Testis (tissue), 3 donors: ENCODE measurements around the gene MAST4. TPM values are rescaled to one million over a fixed set of nuclear protein-coding genes. Genes with fewer than 3 reads are reported as not detected.

Source experiments
- DNase-seq: peaks from one replicate; pipeline ENCODE4 v3.0.0-alpha.2; 2019
- H3K27ac ChIP-seq, 2 donors: fragments of 200-600 bp; sonication (generic); one replicate each; pipeline ENCODE4 v1.5.1; 2019
- H3K27me3 ChIP-seq: fragments of 200-600 bp; sonication (generic); one replicate; pipeline ENCODE4 v1.5.1; 2019
- H3K36me3 ChIP-seq: fragments of 200-600 bp; sonication (generic); one replicate; pipeline ENCODE4 v1.5.1; 2017; ENCODE audit warnings: low read depth; ENCODE audit errors: missing control alignments
- H3K4me1 ChIP-seq: fragments of 200-600 bp; sonication (generic); one replicate; pipeline ENCODE4 v1.5.1; 2019
- H3K4me3 ChIP-seq, 2 donors: fragments of 200-600 bp; sonication (generic); one replicate each; pipeline ENCODE4 v1.5.1; 2017 to 2019
- H3K9me3 ChIP-seq: fragments of 200-600 bp; sonication (generic); one replicate; pipeline ENCODE4 v1.5.1; 2017
- POLR2A ChIP-seq: fragments of 450-650 bp; IDR thresholded peaks from one replicate; pipeline ENCODE4 v1.6.1; 2017; ENCODE audit warnings: antibody characterized with exemption, mild to moderate bottlenecking, moderate library complexity
- WGBS, 2 donors: methylation state at CpG; one replicate each; pipeline ENCODE4 v1.1.5; 2018; 5-methylcytosine and 5-hydroxymethylcytosine counted together
- intact Hi-C: fragments of 100-400 bp; cut with DNase I; formaldehyde crosslinking; loops from one replicate; pipeline ENCODE4 v1.15.1; 2023; ENCODE audit warnings: low total_unique reads
- polyA plus RNA-seq: library from polyadenylated mRNA; stranded (reverse); fragments of 350-450 nt; fragmentation: Illumina TruSeq; extraction: RNeasy Lipid Tissue Mini Kit (QIAGEN cat#74804); gene quantifications from one replicate; pipeline ENCODE4 v1.2.3, GENCODE V29; 2014; ENCODE audit warnings: low read depth, low replicate concordance; ENCODE audit not compliant: insufficient read depth
- total RNA-seq, 2 donors: library from RNA; depleted of rRNA; stranded (reverse); fragments of >200 nt; gene quantifications; one replicate each; pipeline ENCODE4 v1.2.3, GENCODE V29; 2016
- TF ChIP-seq, protein P1 (sequence below), 3 experiments: fragments of 450-650 bp in 2 of 3; fragments of 200-600 bp in 1 of 3; sonication (generic) in 1 of 3; IDR thresholded peaks; one replicate each; pipeline ENCODE4 v1.5.1; 2016 to 2019; ENCODE audit warnings: antibody characterized with exemption in 3 of 3, mild to moderate bottlenecking in 2 of 3, moderate library complexity in 1 of 3

Gene MAST4
- total and polyA plus RNA-seq, 3 donors from 2014 or later, result 27.2 to 56.4 (median 51.4) TPM

DNA sequence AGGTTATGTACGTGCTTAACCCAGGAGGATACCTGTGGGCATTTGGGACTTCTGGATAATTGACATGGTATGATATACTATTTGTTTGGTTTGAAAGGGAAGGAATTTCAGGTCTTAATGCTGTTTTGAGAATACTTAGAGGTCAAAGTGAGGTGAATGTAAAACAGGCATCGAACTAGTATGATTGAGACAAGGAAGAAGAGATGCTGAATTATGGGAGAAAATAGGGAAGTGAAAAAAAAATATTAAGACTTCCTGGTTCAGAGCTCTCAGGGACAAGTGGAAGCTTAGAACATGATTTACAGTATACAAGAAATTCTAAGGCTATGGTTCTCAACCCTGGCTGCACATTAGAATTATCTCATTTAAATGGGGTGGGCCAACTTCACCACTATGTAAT lies 485.1 kb downstream of the MAST4 start:
- no peak for DNase-seq
- Histone ChIP-seq H3K36me3 (no peaks in the 10 kb centered on the region), H3K27ac (no peak overlapping the region), H3K27me3 (no peaks in the 10 kb centered on the region), H3K9me3 (no peaks in the 10 kb centered on the region), H3K4me3 (no peak overlapping the region), H3K4me1 (no peaks in the 10 kb centered on the region)
- intact Hi-C loops, result no loop called here
- TF ChIP-seq, protein P1, sequence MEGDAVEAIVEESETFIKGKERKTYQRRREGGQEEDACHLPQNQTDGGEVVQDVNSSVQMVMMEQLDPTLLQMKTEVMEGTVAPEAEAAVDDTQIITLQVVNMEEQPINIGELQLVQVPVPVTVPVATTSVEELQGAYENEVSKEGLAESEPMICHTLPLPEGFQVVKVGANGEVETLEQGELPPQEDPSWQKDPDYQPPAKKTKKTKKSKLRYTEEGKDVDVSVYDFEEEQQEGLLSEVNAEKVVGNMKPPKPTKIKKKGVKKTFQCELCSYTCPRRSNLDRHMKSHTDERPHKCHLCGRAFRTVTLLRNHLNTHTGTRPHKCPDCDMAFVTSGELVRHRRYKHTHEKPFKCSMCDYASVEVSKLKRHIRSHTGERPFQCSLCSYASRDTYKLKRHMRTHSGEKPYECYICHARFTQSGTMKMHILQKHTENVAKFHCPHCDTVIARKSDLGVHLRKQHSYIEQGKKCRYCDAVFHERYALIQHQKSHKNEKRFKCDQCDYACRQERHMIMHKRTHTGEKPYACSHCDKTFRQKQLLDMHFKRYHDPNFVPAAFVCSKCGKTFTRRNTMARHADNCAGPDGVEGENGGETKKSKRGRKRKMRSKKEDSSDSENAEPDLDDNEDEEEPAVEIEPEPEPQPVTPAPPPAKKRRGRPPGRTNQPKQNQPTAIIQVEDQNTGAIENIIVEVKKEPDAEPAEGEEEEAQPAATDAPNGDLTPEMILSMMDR (IDR thresholded peaks at IDR 0.05), result no peak
- TF ChIP-seq POLR2A, result no peak
- 91 to 93% methylated on average over 2 of the region's 2 CpGs for WGBS, 2 donors

DNA sequence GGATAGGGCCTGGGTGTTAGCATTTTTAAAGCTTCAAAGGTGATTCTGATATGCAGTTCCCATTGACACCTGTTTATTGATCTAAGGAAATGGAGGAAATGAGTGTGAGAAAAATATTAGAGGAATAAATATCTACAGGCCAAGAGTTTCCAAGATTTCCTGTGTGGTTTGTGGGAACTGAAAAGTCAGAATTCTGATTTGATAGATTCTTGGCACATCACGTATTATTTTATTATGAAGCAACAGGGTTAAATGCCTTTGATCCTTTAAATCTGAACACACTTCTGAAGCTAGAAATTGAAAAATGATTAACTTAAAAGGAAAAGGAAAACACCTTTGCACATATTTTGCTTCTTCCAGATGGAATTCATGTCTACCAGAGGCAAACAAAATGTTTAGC lies 486.7 kb downstream of the MAST4 start:
- intact Hi-C loops, result no loop called here
- H3K36me3 ChIP-seq, result no peaks in the 10 kb centered on the region
- no peak overlapping the region for H3K4me3 ChIP-seq
- no peaks in the 10 kb centered on the region for H3K27me3 ChIP-seq
- no peak for DNase-seq
- no peak overlapping the region for H3K27ac ChIP-seq
- H3K4me1 ChIP-seq, result no peaks in the 10 kb centered on the region
- TF ChIP-seq POLR2A, result no peak
- TF ChIP-seq, protein P1 (IDR thresholded peaks at IDR 0.05), result no peak
- no peaks in the 10 kb centered on the region for H3K9me3 ChIP-seq
- WGBS, 2 donors, result 63 to 81% methylated on average over 1 of the region's 1 CpG

DNA sequence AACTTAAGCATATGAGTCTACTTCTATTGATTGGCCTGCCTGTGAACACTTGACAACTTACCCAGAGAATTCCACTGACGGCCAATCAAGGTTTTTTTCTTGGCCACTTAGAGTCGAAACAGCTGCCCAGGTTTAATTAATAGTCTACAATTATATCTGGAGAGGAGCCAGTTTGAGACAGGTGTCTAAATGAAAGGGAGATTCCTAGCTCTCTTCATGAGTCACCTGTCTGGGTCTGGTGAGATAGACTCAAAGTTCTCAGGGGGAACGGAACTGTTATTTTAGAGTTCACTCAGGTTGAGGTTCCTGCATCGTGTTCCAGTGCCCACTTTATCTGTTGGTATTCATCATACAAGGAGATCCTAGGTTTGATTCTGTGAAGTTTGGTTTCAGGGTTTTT lies 489.4 kb downstream of the MAST4 start:
- intact Hi-C loops, result no loop called here
- Histone ChIP-seq H3K27me3 (no peaks in the 10 kb centered on the region), H3K9me3 (no peaks in the 10 kb centered on the region), H3K27ac (no peak overlapping the region), H3K36me3 (no peaks in the 10 kb centered on the region), H3K4me3 (no peak overlapping the region), H3K4me1 (no peaks in the 10 kb centered on the region)
- no peak for DNase-seq
- WGBS, 2 donors, result 92 to 96% methylated on average over 4 of the region's 4 CpGs
- TF ChIP-seq, protein P1 (IDR thresholded peaks at IDR 0.05), result no peak
- TF ChIP-seq POLR2A, result no peak

DNA sequence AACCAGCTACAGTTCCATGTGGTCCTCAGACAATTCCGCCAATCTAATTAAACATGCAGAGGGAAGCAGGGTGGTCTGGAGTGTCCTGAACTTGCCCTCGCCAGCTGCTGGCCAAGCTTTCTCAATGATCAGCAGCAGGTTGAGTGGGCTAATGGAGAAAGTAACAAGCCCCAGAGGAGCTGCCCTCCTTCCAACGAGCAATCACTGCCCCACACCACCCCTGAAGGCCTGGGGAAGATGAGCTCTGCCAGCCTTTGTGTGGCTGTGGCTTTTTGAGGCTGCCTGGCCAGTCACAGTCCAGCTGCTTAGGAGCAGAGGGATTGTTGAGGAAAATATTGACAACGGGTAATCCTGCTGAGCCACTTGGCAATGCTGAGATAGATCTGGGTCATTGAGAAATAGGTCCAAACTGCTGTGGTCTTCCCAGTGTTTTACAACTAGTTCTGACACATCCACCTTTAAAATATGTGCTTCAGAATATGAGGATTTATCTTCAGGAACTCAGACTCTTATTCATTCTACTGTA lies 493.1 kb downstream of the MAST4 start:
- Histone ChIP-seq H3K4me3 (no peak overlapping the region), H3K4me1 (peaks cover 6% of the 10 kb centered on the region), H3K9me3 (no peaks in the 10 kb centered on the region), H3K27me3 (no peaks in the 10 kb centered on the region), H3K27ac (no peak overlapping the region), H3K36me3 (no peaks in the 10 kb centered on the region)
- intact Hi-C loops, result no loop called here
- DNase-seq, result no peak
- 76 to 85% methylated on average over 4 of the region's 4 CpGs for WGBS, 2 donors
- TF ChIP-seq, protein P1 (IDR thresholded peaks at IDR 0.05), result no peak
- TF ChIP-seq POLR2A, result no peak

DNA sequence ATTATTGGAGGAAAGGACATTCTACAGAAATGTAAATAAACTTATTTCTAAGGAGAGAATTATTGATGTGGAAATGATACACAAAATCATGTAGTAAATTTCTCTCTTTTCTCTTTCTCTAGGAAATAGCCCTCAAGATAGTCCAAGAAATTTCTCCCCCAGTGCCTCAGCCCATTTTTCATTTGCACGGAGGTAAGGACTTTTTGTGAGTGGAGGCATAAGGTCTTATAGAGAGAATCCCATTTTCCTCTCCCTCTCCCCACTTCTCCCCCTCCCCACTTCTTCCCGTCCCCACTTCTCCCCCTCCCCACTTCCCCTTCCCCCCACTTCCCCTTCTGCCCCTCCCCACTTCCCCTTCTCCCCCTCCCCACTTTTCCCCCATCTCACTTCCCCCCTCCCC lies 493.8 kb downstream of the MAST4 start:
- H3K4me3 ChIP-seq, result no peak overlapping the region
- TF ChIP-seq, protein P1 (IDR thresholded peaks at IDR 0.05), result no peak
- no peak for TF ChIP-seq POLR2A
- WGBS, 2 donors, result 78 to 83% methylated on average over 2 of the region's 2 CpGs
- H3K9me3 ChIP-seq, result no peaks in the 10 kb centered on the region
- no peak for DNase-seq
- intact Hi-C loops, result no loop called here
- H3K4me1 ChIP-seq, result peaks cover 13% of the 10 kb centered on the region
- H3K27me3 ChIP-seq, result no peaks in the 10 kb centered on the region
- H3K36me3 ChIP-seq, result no peaks in the 10 kb centered on the region
- no peak overlapping the region for H3K27ac ChIP-seq
